H1 (cell line): ENCODE data around the gene ARHGAP23. TPM values are rescaled to one million over a fixed set of nuclear protein-coding genes. Genes with fewer than 3 reads are reported as not detected.
"Not testable (repeated sequence)": the region's sequence is repeated elsewhere in the genome, so short reads cannot be mapped to it uniquely, and the experiment has no call there.

Source experiments
- CTCF ChIA-PET: fragments of 300-600 bp; sonication (Branson Sonifier 250); formaldehyde crosslinking; loops from one replicate; lab custom pipeline; 2021; ENCODE audit not compliant: partially characterized antibody; lab: Charles Lee
- POLR2A ChIA-PET: fragments of 300-600 bp; sonication (Branson Sonifier 250); formaldehyde crosslinking; loops from one replicate; lab custom pipeline; 2021; ENCODE audit warnings: inconsistent platforms; ENCODE audit not compliant: partially characterized antibody; lab: Charles Lee
- DNase-seq, 2 experiments: peaks; one replicate each; pipeline versions ENCODE4 v3.0.0 to v3.0.0-alpha.2; 2010 to 2022; ENCODE audit warnings: low spot score in 2 of 2, low read depth in 1 of 2, mixed read lengths in 1 of 2
- FAIRE-seq: peaks from 2 replicates; lab custom pipeline; 2011; peaks lifted over from hg19 to GRCh38; lab: Jason Lieb, UNC
- H2AFZ ChIP-seq: 2 replicates; pipeline ENCODE4 v1.8.1; 2012; ENCODE audit warnings: low read length, inconsistent platforms
- H2AK5ac ChIP-seq: 2 replicates; pipeline ENCODE4 v1.6.1; 2013; ENCODE audit warnings: low read depth, low read length
- H2BK120ac ChIP-seq: replicated peaks from 2 replicates; pipeline ENCODE3; 2013; ENCODE audit warnings: low read depth, low read length, inconsistent platforms
- H2BK12ac ChIP-seq: 2 replicates; pipeline ENCODE4 v1.6.1; 2013; ENCODE audit warnings: low read depth, low read length
- H2BK15ac ChIP-seq: 2 replicates; pipeline ENCODE4 v1.6.1; 2013; ENCODE audit warnings: low read length
- H2BK20ac ChIP-seq: 2 replicates; pipeline ENCODE4 v1.6.1; 2013; ENCODE audit warnings: low read length
- H2BK5ac ChIP-seq: 2 replicates; pipeline ENCODE4 v1.6.1; 2013; ENCODE audit warnings: low read depth, low read length
- H3K14ac ChIP-seq: 2 replicates; pipeline ENCODE4 v1.6.1; 2013; ENCODE audit warnings: inconsistent platforms; ENCODE audit not compliant: insufficient read length
- H3K18ac ChIP-seq: 2 replicates; pipeline ENCODE4 v1.6.1; 2013; ENCODE audit warnings: low read length; ENCODE audit errors: extremely low read depth
- H3K23ac ChIP-seq: 2 replicates; pipeline ENCODE4 v1.6.1; 2013; ENCODE audit warnings: inconsistent platforms; ENCODE audit not compliant: insufficient read length
- H3K23me2 ChIP-seq: 2 replicates; pipeline ENCODE4 v1.6.1; 2013; ENCODE audit warnings: low read depth, low read length
- H3K27ac ChIP-seq: 2 replicates; pipeline ENCODE4 v1.6.1; 2011; ENCODE audit warnings: low read depth, low read length, inconsistent platforms
- H3K27me3 ChIP-seq, 4 experiments: replicated peaks in 1 of 4; 1 replicate in 1 of 4; 2 replicates in 3 of 4; pipeline versions ENCODE4 v1.6.1 to v1.8.1; 2011 to 2013; ENCODE audit warnings: low read length in 3 of 4, mild to moderate bottlenecking in 3 of 4, inconsistent platforms in 2 of 4, mixed read lengths in 2 of 4, moderate library complexity in 1 of 4; ENCODE audit not compliant: control insufficient read depth in 3 of 4, insufficient read depth in 3 of 4; ENCODE audit errors: extremely low read depth in 1 of 4
- H3K36me3 ChIP-seq, 4 experiments: 2 replicates each; pipeline versions ENCODE4 v1.6.1 to v1.8.1; 2011 to 2013; ENCODE audit warnings: mild to moderate bottlenecking in 4 of 4, low read length in 3 of 4, moderate library complexity in 2 of 4, control low read depth in 1 of 4, inconsistent platforms in 1 of 4; ENCODE audit not compliant: insufficient read depth in 4 of 4, control insufficient read depth in 2 of 4
- H3K4ac ChIP-seq: replicated peaks from 2 replicates; pipeline ENCODE3; 2013; ENCODE audit warnings: low read length, low read depth, mixed read lengths, inconsistent platforms; ENCODE audit not compliant: insufficient read length
- H3K4me1 ChIP-seq, 4 experiments: replicated peaks in 1 of 4; 1 replicate in 1 of 4; 2 replicates in 3 of 4; pipeline versions ENCODE4 v1.6.1 to v1.8.1; 2011 to 2013; ENCODE audit warnings: low read length in 3 of 4, inconsistent platforms in 2 of 4, mixed read lengths in 1 of 4; ENCODE audit not compliant: insufficient read depth in 4 of 4, control insufficient read depth in 3 of 4
- H3K4me2 ChIP-seq, 2 experiments: 2 replicates each; pipeline versions ENCODE4 v1.6.1 to v1.8.1; 2011 to 2013; ENCODE audit warnings: low read depth in 2 of 2, low read length in 2 of 2, control low read depth in 1 of 2, inconsistent platforms in 1 of 2, mild to moderate bottlenecking in 1 of 2; ENCODE audit not compliant: insufficient read depth in 1 of 2
- H3K4me3 ChIP-seq, 4 experiments: fragments of 200-600, 300-600 bp in 1 of 4; sonication (generic), shearing (Covaris generic), sonication (Bioruptor Twin) in 1 of 4; 2 replicates each; pipeline versions ENCODE4 v1.5.1 to v1.8.1; 2011 to 2016; ENCODE audit warnings: low read length in 4 of 4, low read depth in 3 of 4, control low read depth in 2 of 4, inconsistent platforms in 2 of 4, mild to moderate bottlenecking in 2 of 4, mixed read lengths in 1 of 4, moderate library complexity in 1 of 4; ENCODE audit not compliant: insufficient read depth in 2 of 4; ENCODE audit errors: extremely low read depth in 1 of 4
- H3K56ac ChIP-seq: replicated peaks from 2 replicates; pipeline ENCODE3; 2013; ENCODE audit warnings: low read depth, mild to moderate bottlenecking, mixed read lengths, low read length, inconsistent platforms; ENCODE audit not compliant: insufficient read length
- H3K79me1 ChIP-seq: 2 replicates; pipeline ENCODE4 v1.6.1; 2013; ENCODE audit warnings: low read depth, low read length, control low read depth
- H3K79me2 ChIP-seq, 2 experiments: 2 replicates each; pipeline versions ENCODE4 v1.6.1 to v1.8.1; 2012 to 2013; ENCODE audit warnings: low read length in 2 of 2, mild to moderate bottlenecking in 2 of 2, inconsistent platforms in 1 of 2; ENCODE audit not compliant: insufficient read depth in 2 of 2, control insufficient read depth in 1 of 2
- H3K9ac ChIP-seq, 4 experiments: replicated peaks in 1 of 4; 1 replicate in 1 of 4; 2 replicates in 3 of 4; pipeline versions ENCODE4 v1.6.1 to v1.8.1; 2011 to 2013; ENCODE audit warnings: low read depth in 3 of 4, low read length in 3 of 4, control low read depth in 2 of 4, mild to moderate bottlenecking in 2 of 4, moderate library complexity in 2 of 4, inconsistent platforms in 1 of 4; ENCODE audit errors: extremely low read depth in 1 of 4
- H3K9me3 ChIP-seq, 2 experiments: 2 replicates each; pipeline versions ENCODE4 v1.6.1 to v1.8.1; 2012 to 2013; ENCODE audit warnings: mild to moderate bottlenecking in 2 of 2, moderate library complexity in 2 of 2, control low read depth in 1 of 2, inconsistent platforms in 1 of 2, low read depth in 1 of 2, low read length in 1 of 2, mixed read lengths in 1 of 2; ENCODE audit not compliant: insufficient read depth in 2 of 2
- H4K20me1 ChIP-seq, 2 experiments: replicated peaks in 1 of 2; 2 replicates each; pipeline versions ENCODE3 to v1.8.1; 2011 to 2013; ENCODE audit warnings: inconsistent platforms in 2 of 2, low read length in 2 of 2, mild to moderate bottlenecking in 1 of 2; ENCODE audit not compliant: insufficient read depth in 2 of 2, control insufficient read depth in 1 of 2
- H4K5ac ChIP-seq: 2 replicates; pipeline ENCODE4 v1.6.1; 2013; ENCODE audit warnings: low read length, low read depth, mixed read lengths, inconsistent platforms; ENCODE audit not compliant: insufficient read length
- H4K8ac ChIP-seq: 2 replicates; pipeline ENCODE4 v1.8.0; 2013; ENCODE audit warnings: mild to moderate bottlenecking, moderate library complexity, low read length, inconsistent platforms; ENCODE audit not compliant: insufficient read depth; ENCODE audit errors: extremely low read depth
- H4K91ac ChIP-seq: replicated peaks from 2 replicates; pipeline ENCODE3; 2013; ENCODE audit warnings: low read length, mixed read lengths, inconsistent platforms; ENCODE audit not compliant: insufficient read length
- KDM1A ChIP-seq: fragments of 200-600, 300-600 bp; sonication (generic); IDR thresholded peaks from 2 replicates; pipeline ENCODE4 v1.7.1; 2016; ENCODE audit warnings: mild to moderate bottlenecking, low read length, borderline replicate concordance
- RAD21 ChIP-seq, 2 experiments: IDR thresholded peaks in 1 of 2; conservative IDR thresholded peaks in 1 of 2; 2 replicates each; pipeline ENCODE4 v1.6.1; 2011; ENCODE audit warnings: low read depth in 2 of 2, low read length in 2 of 2, improper control_type of control experiment in 1 of 2, inconsistent platforms in 1 of 2, mild to moderate bottlenecking in 1 of 2, moderate library complexity in 1 of 2
- WGBS, 2 experiments: shearing (Covaris generic) in 1 of 2; methylation state at CpG; one replicate each; pipeline versions ENCODE4 v1.1.6 to v1.1.7; 2013 to 2015; ENCODE audit warnings: low lambda C conversion rate in 2 of 2, mixed read lengths in 2 of 2, inconsistent platforms in 1 of 2, low coverage in 1 of 2, missing lambda C conversion rate in 1 of 2; ENCODE audit not compliant: insufficient replicate concordance in 2 of 2, insufficient coverage in 1 of 2, insufficient read length in 1 of 2; ENCODE audit errors: extremely low coverage in 1 of 2, missing lambda C conversion rate in 1 of 2; 5-methylcytosine and 5-hydroxymethylcytosine counted together
- polyA plus RNA-seq, 7 experiments: library from polyadenylated mRNA; depleted of rRNA in 3 of 7; stranded (reverse) in 5 of 7; unstranded in 2 of 7; fragments of >200 nt in 5 of 7; fragments of 200-250 nt in 2 of 7; gene quantifications; 1 replicate in 5 of 7; 2 replicates in 1 of 7; 4 replicates in 1 of 7; pipeline versions ENCODE4 v1.2.1 to v1.2.3, GENCODE V29; 2011 to 2013; ENCODE audit warnings: missing spikeins in 2 of 7, mixed read lengths in 2 of 7
- total RNA-seq: library from RNA; stranded (reverse); fragmentation: NEBNext Ultra II Directional; extraction: Animal tissue kit (Norgen Biotek cat#: 25700); gene quantifications from 2 replicates; pipeline ENCODE4 v1.2.1, GENCODE V29; 2021
- TF ChIP-seq, protein P1 (sequence below), 3 experiments: IDR thresholded peaks; 1 replicate in 2 of 3; 2 replicates in 1 of 3; pipeline versions ENCODE4 v1.5.1 to v1.6.1; 2011; ENCODE audit warnings: low read length in 3 of 3, mild to moderate bottlenecking in 3 of 3, inconsistent platforms in 2 of 3, low read depth in 1 of 3, moderate library complexity in 1 of 3; ENCODE audit not compliant: insufficient read depth in 1 of 3; ENCODE audit errors: control extremely low read depth in 1 of 3

ARHGAP23 gene
- total and polyA plus RNA-seq, 2 of the 8 experiments (the other 6 are each of a cell fraction or from before 2014, with no cell fraction given), result 16.3 to 107 TPM

DNA sequence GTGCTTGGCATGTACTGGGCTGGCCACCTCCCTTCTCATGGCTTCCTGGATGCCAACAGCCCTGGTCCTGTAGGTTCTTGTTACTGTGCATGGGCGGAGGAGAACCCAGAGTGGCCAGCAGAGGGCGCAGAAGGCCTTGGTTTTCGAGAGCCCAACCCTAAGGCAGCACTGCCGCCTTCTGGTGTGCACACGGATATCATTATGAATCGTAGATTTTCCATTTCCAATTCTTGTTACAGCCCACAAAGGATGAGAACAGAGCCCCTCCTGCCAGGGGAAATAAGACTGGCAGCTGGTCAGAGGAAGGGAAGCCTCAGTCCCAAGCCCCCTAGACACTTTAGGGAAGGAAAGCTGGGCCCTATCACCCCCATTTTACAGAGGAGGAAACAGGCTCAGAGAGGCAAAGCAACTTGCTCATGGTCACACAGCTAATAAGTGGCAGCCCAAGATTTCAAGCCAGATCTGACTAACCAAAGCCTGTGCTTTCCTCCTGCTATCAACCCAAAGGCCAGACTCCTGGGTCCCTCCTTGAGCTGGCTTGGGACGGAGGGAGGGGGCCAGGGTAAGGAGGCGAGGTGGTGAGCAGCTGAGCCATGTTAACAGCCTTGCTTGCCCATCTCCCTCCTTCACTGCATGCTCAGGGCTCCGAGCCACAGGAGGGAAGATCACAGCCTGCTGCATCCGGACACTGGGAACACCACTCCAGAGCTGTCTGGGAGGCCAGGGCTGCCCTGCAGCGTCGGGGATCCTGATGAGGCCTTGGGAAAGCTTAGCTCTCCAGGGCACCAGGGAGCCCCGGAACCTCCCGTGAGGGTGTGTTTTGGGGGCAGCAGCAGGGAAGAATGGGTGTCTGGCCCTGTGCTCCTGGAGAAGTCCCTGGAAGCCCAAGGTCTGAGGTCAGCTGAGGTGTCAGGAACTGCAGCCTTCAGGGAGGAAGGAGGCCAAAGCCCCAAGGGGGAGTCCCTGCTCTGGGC is 64.1 kb downstream of the ARHGAP23 start:
- peak; percentile 61 to 97 for DNase-seq
- H3K36me3 ChIP-seq, result peaks cover 2 to 35% (median 12%) of the 10 kb centered on the region in 4 experiments; a peak in 7 of 8 replicates
- TF ChIP-seq, protein P1, sequence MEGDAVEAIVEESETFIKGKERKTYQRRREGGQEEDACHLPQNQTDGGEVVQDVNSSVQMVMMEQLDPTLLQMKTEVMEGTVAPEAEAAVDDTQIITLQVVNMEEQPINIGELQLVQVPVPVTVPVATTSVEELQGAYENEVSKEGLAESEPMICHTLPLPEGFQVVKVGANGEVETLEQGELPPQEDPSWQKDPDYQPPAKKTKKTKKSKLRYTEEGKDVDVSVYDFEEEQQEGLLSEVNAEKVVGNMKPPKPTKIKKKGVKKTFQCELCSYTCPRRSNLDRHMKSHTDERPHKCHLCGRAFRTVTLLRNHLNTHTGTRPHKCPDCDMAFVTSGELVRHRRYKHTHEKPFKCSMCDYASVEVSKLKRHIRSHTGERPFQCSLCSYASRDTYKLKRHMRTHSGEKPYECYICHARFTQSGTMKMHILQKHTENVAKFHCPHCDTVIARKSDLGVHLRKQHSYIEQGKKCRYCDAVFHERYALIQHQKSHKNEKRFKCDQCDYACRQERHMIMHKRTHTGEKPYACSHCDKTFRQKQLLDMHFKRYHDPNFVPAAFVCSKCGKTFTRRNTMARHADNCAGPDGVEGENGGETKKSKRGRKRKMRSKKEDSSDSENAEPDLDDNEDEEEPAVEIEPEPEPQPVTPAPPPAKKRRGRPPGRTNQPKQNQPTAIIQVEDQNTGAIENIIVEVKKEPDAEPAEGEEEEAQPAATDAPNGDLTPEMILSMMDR (IDR thresholded peaks at IDR 0.05; ENCODE audit: control extremely low read depth in 1 of 3, insufficient read depth in 1 of 3, low read depth in 1 of 3, low read length in 3 of 3), result peak; percentile 70 to 91 (median 75)
- TF ChIP-seq RAD21 (IDR thresholded peaks at IDR 0.05 in 1 of 2, conservative IDR thresholded peaks at IDR 0.05 in 1 of 2; ENCODE audit: low read depth in 2 of 2, low read length in 2 of 2), result peak; percentile 61 to 67
- TF ChIP-seq KDM1A, result peak; percentile 89
- CTCF ChIA-PET, result interaction anchor here (0.6 to 5.2 kb wide), 38 partner anchors 11 to 175 kb away, joined by 3 to 29 read pairs (median 4); partner anchors contain the start of gene ARHGAP23
- H3K23ac ChIP-seq, H3K14ac ChIP-seq, H2BK20ac ChIP-seq, H2AK5ac ChIP-seq, H3K9me3 ChIP-seq, H3K56ac ChIP-seq, H3K9ac ChIP-seq, H4K8ac ChIP-seq, H4K91ac ChIP-seq, H4K20me1 ChIP-seq, POLR2A ChIA-PET, H2BK120ac ChIP-seq, H3K27ac ChIP-seq, H3K23me2 ChIP-seq, H3K4ac ChIP-seq, H2AFZ ChIP-seq, H3K18ac ChIP-seq, H2BK5ac ChIP-seq, H2BK12ac ChIP-seq, H3K27me3 ChIP-seq, H3K4me3 ChIP-seq, H3K4me1 ChIP-seq, H3K79me1 ChIP-seq, H3K4me2 ChIP-seq, H3K79me2 ChIP-seq, H2BK15ac ChIP-seq, FAIRE-seq, H4K5ac ChIP-seq: not testable (repeated sequence)
- WGBS, 2 experiments, result 78% methylated on average over 14 of the region's 14 CpGs; no CpG with 5 or more reads in 1 of the 2 experiments
